GM21390 (cell line): ENCODE results near the gene PCDHB7.
"Not testable (repeated sequence)": the region's sequence is repeated elsewhere in the genome, so short reads cannot be mapped to it uniquely, and the experiment has no call there.

Source experiments
- ATAC-seq: cut with Tn5 transposase; IDR thresholded peaks from one replicate; pipeline ENCODE4 v1.9.1; 2021; ENCODE audit not compliant: unreplicated experiment

The PCDHB7 gene

DNA sequence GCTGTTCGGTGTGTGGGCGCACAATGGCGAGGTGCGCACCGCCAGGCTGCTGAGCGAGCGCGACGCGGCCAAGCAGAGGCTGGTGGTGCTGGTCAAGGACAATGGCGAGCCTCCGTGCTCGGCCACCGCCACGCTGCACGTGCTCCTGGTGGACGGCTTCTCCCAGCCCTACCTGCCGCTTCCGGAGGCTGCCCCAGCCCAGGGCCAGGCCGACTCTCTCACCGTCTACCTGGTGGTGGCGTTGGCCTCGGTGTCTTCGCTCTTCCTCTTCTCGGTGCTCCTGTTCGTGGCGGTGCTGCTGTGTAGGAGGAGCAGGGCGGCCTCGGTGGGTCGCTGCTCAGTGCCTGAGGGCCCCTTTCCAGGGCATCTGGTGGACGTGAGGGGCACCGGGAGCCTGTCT is 7.4 kb downstream of the PCDHB7 start:
- ATAC-seq, result not testable (repeated sequence)

DNA sequence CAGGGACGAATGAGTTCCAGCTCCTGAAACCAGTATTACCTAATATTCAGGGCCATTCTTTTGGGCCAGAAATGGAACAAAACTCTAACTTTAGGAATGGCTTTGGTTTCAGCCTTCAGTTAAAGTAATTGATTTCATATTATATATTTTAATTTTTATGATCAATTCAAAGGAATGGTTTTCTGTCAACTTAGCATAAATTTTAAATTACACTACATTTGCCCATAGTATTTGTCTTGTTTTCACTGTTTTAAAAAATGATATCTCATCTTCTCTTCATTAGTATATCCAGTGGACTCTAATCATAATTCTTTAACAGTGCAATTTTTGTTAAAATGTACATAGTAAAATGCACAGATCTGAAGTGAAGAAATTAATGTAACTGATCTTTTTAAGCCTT is 7.9 kb downstream of the PCDHB7 start:
- ATAC-seq, result no peak

DNA sequence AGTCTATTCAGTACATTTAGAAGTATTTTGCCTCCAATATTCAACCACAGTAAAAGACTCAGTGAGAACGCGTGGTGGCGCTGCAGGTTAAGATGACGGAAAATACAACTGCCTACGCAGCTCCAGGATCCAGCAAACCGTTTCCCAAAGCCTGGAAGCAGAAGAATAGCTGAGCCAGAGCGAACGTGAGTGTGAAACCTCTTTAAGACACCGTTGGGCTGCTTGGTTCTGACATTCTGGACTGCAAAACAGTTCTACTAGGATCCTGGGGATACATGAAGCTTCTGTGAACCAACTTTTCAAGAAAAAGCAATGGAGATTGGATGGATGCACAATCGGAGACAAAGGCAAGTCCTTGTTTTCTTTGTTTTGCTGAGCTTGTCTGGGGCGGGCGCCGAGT is 9.8 kb downstream of the PCDHB7 start, which contains the start of gene PCDHB16:
TSS of gene PCDHB16 (plus strand) at position 140 of the 400 bp plus-strand sequence. CDS start at position 313, 173 bp downstream.
- ATAC-seq, result no peak

DNA sequence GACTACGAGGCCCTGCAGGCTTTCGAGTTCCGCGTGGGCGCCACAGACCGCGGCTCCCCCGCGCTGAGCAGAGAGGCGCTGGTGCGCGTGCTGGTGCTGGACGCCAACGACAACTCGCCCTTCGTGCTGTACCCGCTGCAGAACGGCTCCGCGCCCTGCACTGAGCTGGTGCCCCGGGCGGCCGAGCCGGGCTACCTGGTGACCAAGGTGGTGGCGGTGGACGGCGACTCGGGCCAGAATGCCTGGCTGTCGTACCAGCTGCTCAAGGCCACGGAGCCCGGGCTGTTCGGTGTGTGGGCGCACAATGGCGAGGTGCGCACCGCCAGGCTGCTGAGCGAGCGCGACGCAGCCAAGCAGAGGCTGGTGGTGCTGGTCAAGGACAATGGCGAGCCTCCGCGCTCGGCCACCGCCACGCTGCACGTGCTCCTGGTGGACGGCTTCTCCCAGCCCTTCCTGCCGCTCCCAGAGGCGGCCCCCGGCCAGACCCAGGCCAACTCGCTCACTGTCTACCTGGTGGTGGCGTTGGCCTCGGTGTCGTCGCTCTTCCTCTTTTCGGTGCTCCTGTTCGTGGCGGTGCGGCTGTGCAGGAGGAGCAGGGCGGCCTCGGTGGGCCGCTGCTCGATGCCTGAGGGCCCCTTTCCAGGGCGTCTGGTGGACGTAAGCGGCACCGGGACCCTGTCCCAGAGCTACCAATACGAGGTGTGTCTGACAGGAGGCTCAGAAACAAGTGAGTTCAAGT is 11.8 kb downstream of the PCDHB7 start:
- ATAC-seq, result not testable (repeated sequence)

DNA sequence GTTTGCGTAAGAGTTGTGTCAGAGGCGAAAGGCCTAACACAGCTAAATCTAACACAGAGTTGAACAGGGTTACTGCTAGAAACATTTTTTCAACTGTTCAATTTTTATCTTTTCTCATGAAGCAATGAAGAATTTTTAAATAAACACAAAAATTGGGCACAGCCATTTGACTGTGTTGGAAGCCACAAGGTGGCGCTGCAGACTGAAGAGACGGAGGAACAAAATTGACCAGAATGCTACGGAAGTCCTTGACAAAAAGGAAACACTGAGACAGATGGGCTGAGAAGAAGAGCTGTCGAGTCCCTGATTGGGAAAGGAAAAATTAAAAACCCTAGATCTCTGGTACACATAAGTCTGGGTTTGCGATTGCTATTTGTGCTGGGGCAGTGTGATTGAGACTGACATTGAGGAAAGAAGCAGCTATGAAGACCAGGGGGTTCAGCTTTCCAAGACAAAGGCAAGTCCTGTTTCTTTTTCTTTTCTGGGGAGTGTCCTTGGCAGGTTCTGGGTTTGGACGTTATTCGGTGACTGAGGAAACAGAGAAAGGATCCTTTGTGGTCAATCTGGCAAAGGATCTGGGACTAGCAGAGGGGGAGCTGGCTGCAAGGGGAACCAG is 14.6 kb downstream of the PCDHB7 start, which contains the start of gene PCDHB9:
TSS of gene PCDHB9 (plus strand) at position 265 of the 616 bp plus-strand sequence. CDS start at position 423, 158 bp downstream.
- no peak for ATAC-seq

DNA sequence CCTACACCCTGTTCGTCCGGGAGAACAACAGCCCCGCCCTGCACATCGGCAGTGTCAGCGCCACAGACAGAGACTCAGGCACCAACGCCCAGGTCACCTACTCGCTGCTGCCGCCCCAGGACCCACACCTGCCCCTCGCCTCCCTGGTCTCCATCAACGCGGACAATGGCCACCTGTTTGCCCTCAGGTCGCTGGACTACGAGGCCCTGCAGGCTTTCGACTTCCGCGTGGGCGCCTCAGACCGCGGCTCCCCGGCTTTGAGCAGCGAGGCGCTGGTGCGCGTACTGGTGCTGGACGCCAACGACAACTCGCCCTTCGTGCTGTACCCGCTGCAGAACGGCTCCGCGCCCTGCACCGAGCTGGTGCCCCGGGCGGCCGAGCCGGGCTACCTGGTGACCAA is 16.2 kb downstream of the PCDHB7 start:
- ATAC-seq, result not testable (repeated sequence)

DNA sequence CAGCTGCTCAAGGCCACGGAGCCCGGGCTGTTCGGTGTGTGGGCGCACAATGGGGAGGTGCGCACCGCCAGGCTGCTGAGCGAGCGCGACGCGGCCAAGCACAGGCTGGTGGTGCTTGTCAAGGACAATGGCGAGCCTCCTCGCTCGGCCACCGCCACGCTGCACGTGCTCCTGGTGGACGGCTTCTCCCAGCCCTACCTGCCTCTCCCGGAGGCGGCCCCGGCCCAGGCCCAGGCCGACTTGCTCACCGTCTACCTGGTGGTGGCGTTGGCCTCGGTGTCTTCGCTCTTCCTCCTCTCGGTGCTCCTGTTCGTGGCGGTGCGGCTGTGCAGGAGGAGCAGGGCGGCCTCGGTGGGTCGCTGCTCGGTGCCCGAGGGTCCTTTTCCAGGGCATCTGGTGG is 16.7 kb downstream of the PCDHB7 start:
- not testable (repeated sequence) for ATAC-seq

DNA sequence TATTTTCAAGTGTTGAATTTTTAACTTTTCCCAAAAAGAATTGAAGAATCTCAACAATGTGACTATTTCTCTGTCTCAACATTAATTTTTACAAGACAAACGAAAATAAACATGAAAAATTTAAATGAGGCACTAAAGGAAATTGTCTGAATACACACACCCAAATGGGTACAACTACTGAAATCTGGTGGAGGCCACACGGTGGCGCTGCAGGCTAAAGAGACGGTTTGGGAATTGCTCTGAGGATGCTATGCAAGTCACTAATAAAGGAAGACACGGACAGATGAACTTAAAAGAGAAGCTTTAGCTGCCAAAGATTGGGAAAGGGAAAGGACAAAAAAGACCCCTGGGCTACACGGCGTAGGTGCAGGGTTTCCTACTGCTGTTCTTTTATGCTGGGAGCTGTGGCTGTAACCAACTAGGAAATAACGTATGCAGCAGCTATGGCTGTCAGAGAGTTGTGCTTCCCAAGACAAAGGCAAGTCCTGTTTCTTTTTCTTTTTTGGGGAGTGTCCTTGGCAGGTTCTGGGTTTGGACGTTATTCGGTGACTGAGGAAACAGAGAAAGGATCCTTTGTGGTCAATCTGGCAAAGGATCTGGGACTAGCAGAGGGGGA is 19.8 kb downstream of the PCDHB7 start, which contains the start of gene PCDHB10:
TSS of gene PCDHB10 (plus strand) at position 244 of the 616 bp plus-strand sequence. CDS start at position 444, 200 bp downstream.
- ATAC-seq, result no peak

DNA sequence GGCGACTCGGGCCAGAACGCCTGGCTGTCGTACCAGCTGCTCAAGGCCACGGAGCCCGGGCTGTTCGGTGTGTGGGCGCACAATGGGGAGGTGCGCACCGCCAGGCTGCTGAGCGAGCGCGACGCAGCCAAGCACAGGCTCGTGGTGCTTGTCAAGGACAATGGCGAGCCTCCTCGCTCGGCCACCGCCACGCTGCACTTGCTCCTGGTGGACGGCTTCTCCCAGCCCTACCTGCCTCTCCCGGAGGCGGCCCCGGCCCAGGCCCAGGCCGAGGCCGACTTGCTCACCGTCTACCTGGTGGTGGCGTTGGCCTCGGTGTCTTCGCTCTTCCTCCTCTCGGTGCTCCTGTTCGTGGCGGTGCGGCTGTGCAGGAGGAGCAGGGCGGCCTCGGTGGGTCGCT is 21.9 kb downstream of the PCDHB7 start:
- ATAC-seq, result not testable (repeated sequence)

DNA sequence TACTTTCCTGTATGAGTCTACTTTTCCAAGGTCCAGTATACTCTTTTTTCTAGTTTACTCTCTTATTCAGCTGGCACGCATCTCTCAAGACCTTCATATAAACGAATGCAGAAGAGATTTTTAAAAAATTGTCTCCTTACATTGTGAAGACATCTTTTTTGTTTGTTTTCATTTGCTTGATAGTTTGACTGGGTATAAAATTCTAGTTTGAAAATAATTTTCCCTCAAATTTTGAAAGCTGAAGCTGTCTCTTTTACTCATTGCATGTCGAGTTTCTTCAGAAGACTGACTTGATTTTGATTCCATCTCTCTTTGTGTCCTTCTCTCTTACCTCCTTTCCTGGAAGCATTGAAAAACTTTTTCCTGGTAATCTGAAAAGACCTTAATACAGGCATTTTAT is 23.9 kb downstream of the PCDHB7 start:
- no peak for ATAC-seq

DNA sequence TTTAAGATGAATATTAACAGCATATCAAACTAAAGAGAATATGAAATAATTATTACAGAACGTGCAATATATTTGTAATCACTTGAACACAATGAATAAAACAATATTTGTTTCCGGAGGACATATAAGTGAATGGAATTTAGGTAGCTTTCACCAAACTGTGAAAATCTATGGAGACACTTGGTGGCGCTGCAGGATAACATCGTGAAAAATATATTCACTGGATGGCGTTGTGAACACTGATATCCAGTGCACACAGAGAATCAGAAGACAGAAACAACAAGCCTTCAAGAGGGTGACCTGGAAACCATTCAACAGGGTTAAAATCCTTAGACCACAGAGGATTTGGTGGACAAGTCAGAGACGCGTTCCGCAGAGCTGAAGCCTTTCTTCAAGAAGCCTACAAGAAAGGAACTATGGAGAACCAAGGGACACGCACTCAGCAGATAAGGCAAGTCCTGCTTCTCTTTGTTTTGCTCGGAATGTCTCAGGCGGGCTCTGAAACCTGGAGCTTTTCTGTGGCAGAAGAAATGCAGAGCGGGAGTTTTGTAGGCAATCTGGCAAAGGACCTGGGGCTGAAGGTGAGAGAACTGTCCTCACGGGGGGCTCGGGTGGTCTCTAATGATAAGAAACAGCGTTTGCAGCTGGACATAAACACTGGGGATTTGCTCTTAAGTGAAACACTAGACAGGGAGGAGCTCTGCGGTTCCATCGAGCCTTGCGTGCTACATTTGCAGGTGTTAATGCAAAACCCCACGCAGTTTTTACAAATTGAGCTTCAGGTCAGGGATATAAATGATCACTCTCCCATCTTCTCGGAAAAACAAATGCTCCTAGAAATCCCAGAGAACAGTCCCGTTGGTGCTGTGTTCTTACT is 27.2 kb downstream of the PCDHB7 start, which contains the start of gene PCDHB11:
TSS of gene PCDHB11 (plus strand) at position 269 of the 877 bp plus-strand sequence. CDS start at position 417, 148 bp downstream.
- ATAC-seq, result no peak

DNA sequence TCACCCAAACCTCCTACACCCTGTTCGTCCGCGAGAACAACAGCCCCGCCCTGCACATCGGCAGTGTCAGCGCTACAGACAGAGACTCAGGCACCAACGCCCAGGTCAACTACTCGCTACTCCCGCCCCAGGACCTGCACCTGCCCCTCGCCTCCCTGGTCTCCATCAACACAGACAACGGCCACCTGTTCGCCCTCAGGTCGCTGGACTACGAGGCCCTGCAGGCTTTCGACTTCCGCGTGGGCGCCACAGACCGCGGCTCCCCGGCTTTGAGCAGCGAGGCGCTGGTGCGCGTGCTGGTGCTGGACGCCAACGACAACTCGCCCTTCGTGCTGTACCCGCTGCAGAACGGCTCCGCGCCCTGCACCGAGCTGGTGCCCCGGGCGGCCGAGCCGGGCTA is 28.7 kb downstream of the PCDHB7 start:
- not testable (repeated sequence) for ATAC-seq

DNA sequence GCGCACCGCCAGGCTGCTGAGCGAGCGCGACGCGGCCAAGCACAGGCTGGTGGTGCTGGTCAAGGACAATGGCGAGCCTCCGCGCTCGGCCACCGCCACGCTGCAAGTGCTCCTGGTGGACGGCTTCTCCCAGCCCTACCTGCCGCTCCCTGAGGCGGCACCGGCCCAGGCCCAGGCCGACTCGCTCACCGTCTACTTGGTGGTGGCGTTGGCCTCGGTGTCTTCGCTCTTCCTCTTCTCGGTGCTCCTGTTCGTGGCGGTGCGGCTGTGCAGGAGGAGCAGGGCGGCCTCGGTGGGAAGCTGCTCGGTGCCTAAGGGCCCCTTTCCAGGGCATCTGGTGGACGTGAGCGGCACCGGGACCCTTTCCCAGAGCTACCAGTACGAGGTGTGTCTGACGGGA is 29.2 kb downstream of the PCDHB7 start:
- not testable (repeated sequence) for ATAC-seq

DNA sequence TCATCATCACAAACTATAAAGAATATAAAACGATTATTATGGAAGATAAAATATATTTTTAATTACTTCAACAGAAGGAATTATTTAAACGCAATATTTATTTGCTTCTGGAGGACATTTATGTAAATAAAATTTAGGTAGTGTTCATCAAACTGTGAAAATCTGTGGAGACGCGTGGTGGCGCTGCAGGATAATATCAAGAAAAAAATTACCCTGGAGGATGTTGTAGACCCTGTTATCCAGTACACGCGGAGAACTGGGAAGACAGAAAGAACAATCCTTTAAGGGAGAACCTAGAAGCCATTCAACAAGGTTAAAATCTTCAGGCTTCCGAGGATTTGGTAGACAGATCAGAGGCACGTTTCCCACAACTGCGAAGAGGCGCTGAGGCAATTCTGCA is 36.0 kb downstream of the PCDHB7 start, which contains the start of gene PCDHB12:
TSS of gene PCDHB12 (plus strand) at position 242 of the 400 bp plus-strand sequence. CDS start 189 bp downstream, outside the sequence.
- ATAC-seq, result no peak

DNA sequence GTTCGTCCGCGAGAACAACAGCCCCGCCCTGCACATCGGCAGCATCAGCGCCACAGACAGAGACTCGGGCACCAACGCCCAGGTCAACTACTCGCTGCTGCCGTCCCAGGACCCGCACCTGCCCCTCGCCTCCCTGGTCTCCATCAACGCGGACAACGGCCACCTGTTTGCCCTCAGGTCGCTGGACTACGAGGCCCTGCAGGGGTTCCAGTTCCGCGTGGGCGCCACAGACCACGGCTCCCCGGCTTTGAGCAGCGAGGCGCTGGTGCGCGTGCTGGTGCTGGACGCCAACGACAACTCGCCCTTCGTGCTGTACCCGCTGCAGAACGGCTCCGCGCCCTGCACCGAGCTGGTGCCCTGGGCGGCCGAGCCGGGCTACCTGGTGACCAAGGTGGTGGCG is 37.8 kb downstream of the PCDHB7 start:
- not testable (repeated sequence) for ATAC-seq

DNA sequence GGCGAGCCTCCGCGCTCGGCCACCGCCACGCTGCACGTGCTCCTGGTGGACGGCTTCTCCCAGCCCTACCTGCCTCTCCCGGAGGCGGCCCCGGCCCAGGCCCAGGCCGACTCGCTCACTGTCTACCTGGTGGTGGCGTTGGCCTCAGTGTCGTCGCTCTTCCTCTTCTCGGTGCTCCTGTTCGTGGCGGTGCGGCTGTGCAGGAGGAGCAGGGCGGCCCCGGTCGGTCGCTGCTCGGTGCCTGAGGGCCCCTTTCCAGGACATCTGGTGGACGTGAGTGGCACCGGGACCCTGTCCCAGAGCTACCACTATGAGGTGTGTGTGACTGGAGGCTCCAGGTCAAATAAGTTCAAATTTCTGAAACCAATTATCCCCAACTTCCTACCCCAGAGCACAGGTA is 38.4 kb downstream of the PCDHB7 start:
- not testable (repeated sequence) for ATAC-seq

DNA sequence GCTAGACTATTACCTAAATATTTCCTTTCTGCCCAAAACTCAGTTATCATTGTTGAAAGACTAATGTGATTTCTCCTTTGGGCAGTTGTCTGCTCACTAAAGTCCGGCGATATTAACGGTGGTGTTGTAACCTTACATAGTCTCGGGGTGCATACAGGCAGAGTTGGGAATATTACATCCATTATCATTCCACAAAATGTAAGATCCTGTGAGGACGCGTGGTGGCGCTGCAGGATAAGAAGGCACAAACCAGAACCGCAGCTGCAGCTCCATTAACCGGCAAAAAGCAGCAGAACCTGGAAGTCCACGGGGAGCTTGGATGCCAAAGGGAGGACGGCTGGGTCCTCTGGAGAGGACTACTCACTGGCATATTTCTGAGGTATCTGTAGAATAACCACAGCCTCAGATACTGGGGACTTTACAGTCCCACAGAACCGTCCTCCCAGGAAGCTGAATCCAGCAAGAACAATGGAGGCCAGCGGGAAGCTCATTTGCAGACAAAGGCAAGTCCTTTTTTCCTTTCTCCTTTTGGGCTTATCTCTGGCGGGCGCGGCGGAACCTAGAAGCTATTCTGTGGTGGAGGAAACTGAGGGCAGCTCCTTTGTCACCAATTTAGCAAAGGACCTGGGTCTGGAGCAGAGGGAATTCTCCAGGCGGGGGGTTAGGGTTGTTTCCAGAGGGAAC is 41.4 kb downstream of the PCDHB7 start, which contains the start of gene PCDHB13:
TSS of gene PCDHB13 (plus strand) at position 264 of the 684 bp plus-strand sequence. CDS start at position 469, 205 bp downstream.
- not testable (repeated sequence) for ATAC-seq

DNA sequence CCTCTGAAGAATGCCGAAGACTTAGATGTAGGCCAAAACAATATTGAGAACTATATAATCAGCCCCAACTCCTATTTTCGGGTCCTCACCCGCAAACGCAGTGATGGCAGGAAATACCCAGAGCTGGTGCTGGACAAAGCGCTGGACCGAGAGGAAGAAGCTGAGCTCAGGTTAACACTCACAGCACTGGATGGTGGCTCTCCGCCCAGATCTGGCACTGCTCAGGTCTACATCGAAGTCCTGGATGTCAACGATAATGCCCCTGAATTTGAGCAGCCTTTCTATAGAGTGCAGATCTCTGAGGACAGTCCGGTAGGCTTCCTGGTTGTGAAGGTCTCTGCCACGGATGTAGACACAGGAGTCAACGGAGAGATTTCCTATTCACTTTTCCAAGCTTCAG is 42.1 kb downstream of the PCDHB7 start:
- not testable (repeated sequence) for ATAC-seq

DNA sequence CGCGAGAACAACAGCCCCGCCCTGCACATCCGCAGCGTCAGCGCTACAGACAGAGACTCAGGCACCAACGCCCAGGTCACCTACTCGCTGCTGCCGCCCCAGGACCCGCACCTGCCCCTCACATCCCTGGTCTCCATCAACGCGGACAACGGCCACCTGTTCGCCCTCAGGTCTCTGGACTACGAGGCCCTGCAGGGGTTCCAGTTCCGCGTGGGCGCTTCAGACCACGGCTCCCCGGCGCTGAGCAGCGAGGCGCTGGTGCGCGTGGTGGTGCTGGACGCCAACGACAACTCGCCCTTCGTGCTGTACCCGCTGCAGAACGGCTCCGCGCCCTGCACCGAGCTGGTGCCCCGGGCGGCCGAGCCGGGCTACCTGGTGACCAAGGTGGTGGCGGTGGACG is 43.1 kb downstream of the PCDHB7 start:
- not testable (repeated sequence) for ATAC-seq

DNA sequence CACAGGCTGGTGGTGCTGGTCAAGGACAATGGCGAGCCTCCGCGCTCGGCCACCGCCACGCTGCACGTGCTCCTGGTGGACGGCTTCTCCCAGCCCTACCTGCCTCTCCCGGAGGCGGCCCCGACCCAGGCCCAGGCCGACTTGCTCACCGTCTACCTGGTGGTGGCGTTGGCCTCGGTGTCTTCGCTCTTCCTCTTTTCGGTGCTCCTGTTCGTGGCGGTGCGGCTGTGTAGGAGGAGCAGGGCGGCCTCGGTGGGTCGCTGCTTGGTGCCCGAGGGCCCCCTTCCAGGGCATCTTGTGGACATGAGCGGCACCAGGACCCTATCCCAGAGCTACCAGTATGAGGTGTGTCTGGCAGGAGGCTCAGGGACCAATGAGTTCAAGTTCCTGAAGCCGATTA is 43.6 kb downstream of the PCDHB7 start:
- not testable (repeated sequence) for ATAC-seq
